Measurements from ENCODE around the gene PGP.
A peak's percentile ranks its signal among the peaks of the same experiment; 100 is the strongest.

PGP gene

GRCh38 chr16:2194852-2195321 is 19.8 kb downstream of the PGP start:
- Histone ChIP-seq H3K27ac (ENCODE audit: low read length) (no peak overlapping the region), H3K36me3 (ENCODE audit: insufficient read depth, low read length) (no peaks in the 10 kb centered on the region), H3K4me1 (ENCODE audit: insufficient read depth, low read length) (peaks cover 12% of the 10 kb centered on the region), H4K20me1 (ENCODE audit: insufficient read depth, low read length) (peaks cover 16% of the 10 kb centered on the region), H3K4me2 (ENCODE audit: insufficient read depth, low read length) (no peak overlapping the region), H3K79me2 (ENCODE audit: insufficient read depth, low read length) (no peaks in the 10 kb centered on the region), H2AFZ (ENCODE audit: low read depth, low read length) (no peak overlapping the region), H3K9me3 (ENCODE audit: insufficient read depth, low read length, severe bottlenecking) (no peaks in the 10 kb centered on the region), H3K9ac (ENCODE audit: low read depth, low read length) (no peak overlapping the region), H3K27me3 (ENCODE audit: insufficient read depth, low read length, poor library complexity) (peaks cover 49% of the 10 kb centered on the region), H3K4me3 (ENCODE audit: low read depth in 1 of 2, low read length in 2 of 2) (no peak overlapping the region)
- ATAC-seq (ENCODE audit: insufficient read depth, low read depth): peak; percentile 44; the same call in 2 of the 3 replicates
- peak; percentile 46 for DNase-seq
- TF ChIP-seq, protein P1, sequence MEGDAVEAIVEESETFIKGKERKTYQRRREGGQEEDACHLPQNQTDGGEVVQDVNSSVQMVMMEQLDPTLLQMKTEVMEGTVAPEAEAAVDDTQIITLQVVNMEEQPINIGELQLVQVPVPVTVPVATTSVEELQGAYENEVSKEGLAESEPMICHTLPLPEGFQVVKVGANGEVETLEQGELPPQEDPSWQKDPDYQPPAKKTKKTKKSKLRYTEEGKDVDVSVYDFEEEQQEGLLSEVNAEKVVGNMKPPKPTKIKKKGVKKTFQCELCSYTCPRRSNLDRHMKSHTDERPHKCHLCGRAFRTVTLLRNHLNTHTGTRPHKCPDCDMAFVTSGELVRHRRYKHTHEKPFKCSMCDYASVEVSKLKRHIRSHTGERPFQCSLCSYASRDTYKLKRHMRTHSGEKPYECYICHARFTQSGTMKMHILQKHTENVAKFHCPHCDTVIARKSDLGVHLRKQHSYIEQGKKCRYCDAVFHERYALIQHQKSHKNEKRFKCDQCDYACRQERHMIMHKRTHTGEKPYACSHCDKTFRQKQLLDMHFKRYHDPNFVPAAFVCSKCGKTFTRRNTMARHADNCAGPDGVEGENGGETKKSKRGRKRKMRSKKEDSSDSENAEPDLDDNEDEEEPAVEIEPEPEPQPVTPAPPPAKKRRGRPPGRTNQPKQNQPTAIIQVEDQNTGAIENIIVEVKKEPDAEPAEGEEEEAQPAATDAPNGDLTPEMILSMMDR (IDR thresholded peaks at IDR 0.05; ENCODE audit: borderline replicate concordance, extremely low read depth, low read length, poor library complexity, severe bottlenecking): peak; percentile 65
- no peak for TF ChIP-seq EZH2 (IDR thresholded peaks at IDR 0.05; ENCODE audit: borderline replicate concordance, low read depth, low read length, severe bottlenecking)

DNA sequence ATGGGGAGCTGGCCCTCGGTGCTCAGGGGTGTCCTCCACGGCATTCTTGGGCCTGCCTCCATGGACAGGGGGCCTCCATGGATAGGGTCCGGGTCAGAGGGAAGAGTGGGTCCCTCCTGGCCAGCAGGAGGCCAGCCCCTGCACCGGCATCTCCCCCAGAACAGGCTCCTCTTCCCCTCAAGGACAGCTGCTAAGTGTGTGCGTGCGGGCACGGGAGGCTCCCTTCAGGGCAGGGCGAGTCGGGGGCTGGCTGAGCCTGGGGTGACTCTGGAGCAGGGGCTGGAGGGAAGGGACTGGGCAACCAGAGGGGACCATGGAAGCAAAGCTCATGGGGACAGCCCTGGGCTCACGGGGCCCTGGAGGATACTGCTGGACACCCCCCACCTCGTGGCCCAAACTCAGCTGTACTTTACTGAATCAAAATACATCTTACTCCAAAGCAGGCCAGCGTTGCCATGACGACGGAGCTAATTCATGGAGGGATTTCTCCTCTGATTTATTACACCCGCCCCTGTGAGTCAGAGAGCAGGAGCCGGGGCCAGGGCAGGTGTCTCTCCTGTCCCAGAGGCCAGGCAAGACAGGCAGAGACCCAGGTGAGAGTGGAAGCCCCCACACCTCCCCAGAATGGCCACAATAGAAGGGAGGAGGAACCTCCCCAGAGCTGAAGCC is 20.3 kb downstream of the PGP start:
- no peak overlapping the region for H3K27ac ChIP-seq (ENCODE audit: low read length)
- no peak for DNase-seq
- H3K36me3 ChIP-seq (ENCODE audit: insufficient read depth, low read length): no peaks in the 10 kb centered on the region
- no peaks in the 10 kb centered on the region for H3K79me2 ChIP-seq (ENCODE audit: insufficient read depth, low read length)
- no peak overlapping the region for H3K4me2 ChIP-seq (ENCODE audit: insufficient read depth, low read length)
- no peak overlapping the region for H3K4me3 ChIP-seq (ENCODE audit: low read depth in 1 of 2, low read length in 2 of 2)
- ATAC-seq (ENCODE audit: insufficient read depth, low read depth): no peak
- H2AFZ ChIP-seq (ENCODE audit: low read depth, low read length): no peak overlapping the region
- TF ChIP-seq, protein P1 (IDR thresholded peaks at IDR 0.05; ENCODE audit: borderline replicate concordance, extremely low read depth, low read length, poor library complexity, severe bottlenecking): no peak
- no peak for TF ChIP-seq EZH2 (IDR thresholded peaks at IDR 0.05; ENCODE audit: borderline replicate concordance, low read depth, low read length, severe bottlenecking)
- no peak overlapping the region for H3K9ac ChIP-seq (ENCODE audit: low read depth, low read length)
- peaks cover 49% of the 10 kb centered on the region for H3K27me3 ChIP-seq (ENCODE audit: insufficient read depth, low read length, poor library complexity)
- H4K20me1 ChIP-seq (ENCODE audit: insufficient read depth, low read length): peaks cover 16% of the 10 kb centered on the region
- no peaks in the 10 kb centered on the region for H3K9me3 ChIP-seq (ENCODE audit: insufficient read depth, low read length, severe bottlenecking)
- H3K4me1 ChIP-seq (ENCODE audit: insufficient read depth, low read length): peaks cover 12% of the 10 kb centered on the region

DNA sequence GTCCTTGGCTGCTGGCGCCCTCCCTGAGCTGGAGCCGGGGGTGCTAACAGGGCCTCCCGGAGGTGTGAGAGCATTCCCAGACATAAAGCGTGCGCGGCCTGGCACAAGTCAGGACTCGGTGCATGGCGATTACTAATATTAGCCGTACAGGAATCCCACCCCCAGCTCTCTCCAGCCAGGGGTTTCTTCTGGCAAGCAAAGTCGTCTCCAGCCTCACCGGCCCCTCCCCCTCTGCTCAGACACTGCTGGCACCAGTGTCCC is 23.3 kb downstream of the PGP start:
- Histone ChIP-seq H3K27me3 (ENCODE audit: insufficient read depth, low read length, poor library complexity) (peaks cover 27% of the 10 kb centered on the region), H3K36me3 (ENCODE audit: insufficient read depth, low read length) (no peaks in the 10 kb centered on the region), H4K20me1 (ENCODE audit: insufficient read depth, low read length) (peaks cover 16% of the 10 kb centered on the region), H3K4me3 (ENCODE audit: low read depth in 1 of 2, low read length in 2 of 2) (no peak overlapping the region), H3K9ac (ENCODE audit: low read depth, low read length) (no peak overlapping the region), H3K4me1 (ENCODE audit: insufficient read depth, low read length) (peaks cover 12% of the 10 kb centered on the region), H3K9me3 (ENCODE audit: insufficient read depth, low read length, severe bottlenecking) (no peaks in the 10 kb centered on the region), H3K79me2 (ENCODE audit: insufficient read depth, low read length) (no peaks in the 10 kb centered on the region), H3K4me2 (ENCODE audit: insufficient read depth, low read length) (no peak overlapping the region), H2AFZ (ENCODE audit: low read depth, low read length) (no peak overlapping the region), H3K27ac (ENCODE audit: low read length) (no peak overlapping the region)
- no peak for TF ChIP-seq EZH2 (IDR thresholded peaks at IDR 0.05; ENCODE audit: borderline replicate concordance, low read depth, low read length, severe bottlenecking)
- TF ChIP-seq, protein P1 (IDR thresholded peaks at IDR 0.05; ENCODE audit: borderline replicate concordance, extremely low read depth, low read length, poor library complexity, severe bottlenecking): no peak
- DNase-seq (no peak), ATAC-seq (ENCODE audit: insufficient read depth, low read depth) (no peak)

Data from DND-41 (cell line).